NCI-H2107 treated with DMSO at 0.1 percent for 48 hours (cell line): ENCODE measurements around the gene C2orf49.

Source experiments
- DNase-seq: peaks from one replicate; lab custom pipeline; 2025; ENCODE audit not compliant: unreplicated experiment; lab: John Stamatoyannopoulos, UW

C2orf49 gene

GRCh38 chr2:105361102-105361889 lies 24.0 kb downstream of the C2orf49 start:
- DNase-seq, result no peak

GRCh38 chr2:105362862-105363591 lies 25.7 kb downstream of the C2orf49 start:
- no peak for DNase-seq

GRCh38 chr2:105364436-105365139 lies 27.2 kb downstream of the C2orf49 start:
- DNase-seq, result no peak

- no peak for DNase-seq
Observed at GRCh38 chr2:105365206-105365605, 27.9 kb downstream of the C2orf49 start.

GRCh38 chr2:105368759-105369408 lies 31.5 kb downstream of the C2orf49 start:
- no peak for DNase-seq

- peak; percentile 77 for DNase-seq
Observed at GRCh38 chr2:105369777-105370690, 32.7 kb downstream of the C2orf49 start.

GRCh38 chr2:105371156-105371555 lies 33.8 kb downstream of the C2orf49 start:
- DNase-seq, result no peak

GRCh38 chr2:105371810-105372209 lies 34.5 kb downstream of the C2orf49 start:
- no peak for DNase-seq

GRCh38 chr2:105373344-105373781 lies 36.0 kb downstream of the C2orf49 start:
- DNase-seq, result no peak

GRCh38 chr2:105373895-105374401 lies 36.6 kb downstream of the C2orf49 start:
- no peak for DNase-seq

GRCh38 chr2:105375001-105375561 lies 37.7 kb downstream of the C2orf49 start:
- DNase-seq, result no peak

- DNase-seq, result no peak
Observed at GRCh38 chr2:105376010-105376409, 38.7 kb downstream of the C2orf49 start.

- no peak for DNase-seq
Observed at GRCh38 chr2:105376789-105377240, 39.5 kb downstream of the C2orf49 start.

- DNase-seq, result no peak
Observed at GRCh38 chr2:105377871-105378270, 40.5 kb downstream of the C2orf49 start.

- no peak for DNase-seq
Observed at GRCh38 chr2:105378276-105378840, 41.0 kb downstream of the C2orf49 start.

GRCh38 chr2:105378921-105379383 lies 41.6 kb downstream of the C2orf49 start:
- no peak for DNase-seq

GRCh38 chr2:105379741-105380186 lies 42.4 kb downstream of the C2orf49 start:
- DNase-seq, result no peak

GRCh38 chr2:105380432-105381100 lies 43.2 kb downstream of the C2orf49 start:
- DNase-seq, result no peak
